GM23338 (cell line): ENCODE results near the gene FMO2. TPM values are rescaled to one million over a fixed set of nuclear protein-coding genes. Genes with fewer than 3 reads are reported as not detected.
A peak's percentile ranks its signal among the peaks of the same experiment; 100 is the strongest.

ENCODE experiments used
- ATAC-seq: fragments of 200-7000 bp; cut with Tn5 transposase; 3 replicates; pipeline ENCODE4 v1.9.1; 2020
- DNase-seq: peaks from one replicate; pipeline ENCODE4 v3.0.0-alpha.2; 2015; ENCODE audit warnings: low spot score
- H2AFZ ChIP-seq: fragments of 200-600 bp; sonication (generic); 2 replicates; pipeline ENCODE4 v1.8.0; 2016; ENCODE audit warnings: antibody characterized with exemption, mild to moderate bottlenecking, moderate library complexity
- H3F3A ChIP-seq: fragments of 200-600 bp; sonication (generic); replicated peaks from 2 replicates; pipeline ENCODE4 v1.8.0; 2017; ENCODE audit warnings: antibody characterized with exemption, mixed run types, low read depth
- H3K27ac ChIP-seq: fragments of 200-600 bp; sonication (generic); 2 replicates; pipeline ENCODE4 v1.6.1; 2016; ENCODE audit warnings: low read depth
- H3K27me3 ChIP-seq: fragments of 200-600 bp; sonication (generic); 2 replicates; pipeline ENCODE4 v1.8.0; 2016; ENCODE audit warnings: mild to moderate bottlenecking, mixed run types, moderate library complexity; ENCODE audit not compliant: insufficient read depth
- H3K36me3 ChIP-seq: fragments of 200-600 bp; sonication (generic); 2 replicates; pipeline ENCODE4 v1.8.0; 2016; ENCODE audit warnings: mild to moderate bottlenecking; ENCODE audit not compliant: insufficient read depth
- H3K4me1 ChIP-seq: fragments of 200-600 bp; sonication (generic); 2 replicates; pipeline ENCODE4 v1.8.0; 2016; ENCODE audit warnings: mild to moderate bottlenecking, moderate library complexity; ENCODE audit not compliant: insufficient read depth
- H3K4me2 ChIP-seq: fragments of 200-600 bp; sonication (generic); 2 replicates; pipeline ENCODE4 v1.7.1; 2017; ENCODE audit warnings: mixed run types
- H3K4me3 ChIP-seq: fragments of 200-600 bp; sonication (generic); 2 replicates; pipeline ENCODE4 v1.6.1; 2016; ENCODE audit warnings: mixed run types
- H3K79me2 ChIP-seq: fragments of 200-600 bp; sonication (generic); replicated peaks from 2 replicates; pipeline ENCODE4 v1.8.0; 2017; ENCODE audit warnings: mild to moderate bottlenecking; ENCODE audit not compliant: insufficient read depth
- H3K9me2 ChIP-seq: fragments of 200-600 bp; sonication (generic); 2 replicates; pipeline ENCODE4 v1.8.0; 2017; ENCODE audit not compliant: insufficient read depth
- H4K20me1 ChIP-seq: fragments of 200-600 bp; sonication (generic); replicated peaks from 2 replicates; pipeline ENCODE4 v1.8.0; 2017; ENCODE audit warnings: mild to moderate bottlenecking; ENCODE audit not compliant: insufficient read depth
- H3K27ac Mint-ChIP-seq: 2 replicates; pipeline ENCODE4 v1.8.0; 2020; ENCODE audit warnings: inconsistent platforms, mild to moderate bottlenecking, moderate library complexity, mixed read lengths
- H3K27me3 Mint-ChIP-seq: 3 replicates; pipeline ENCODE4 v1.8.0; 2022; ENCODE audit warnings: low read depth, mild to moderate bottlenecking, moderate library complexity, mixed read lengths, inconsistent platforms; ENCODE audit not compliant: insufficient read depth, poor library complexity
- H3K36me3 Mint-ChIP-seq: 3 replicates; pipeline ENCODE4 v1.8.0; 2021; ENCODE audit warnings: low read depth, mild to moderate bottlenecking, inconsistent platforms, moderate library complexity, mixed read lengths
- H3K4me1 Mint-ChIP-seq: 3 replicates; pipeline ENCODE4 v1.8.0; 2020; ENCODE audit warnings: mild to moderate bottlenecking, inconsistent platforms, mixed read lengths
- H3K4me3 Mint-ChIP-seq: 3 replicates; pipeline ENCODE4 v1.8.0; 2021; ENCODE audit warnings: moderate library complexity, mild to moderate bottlenecking, inconsistent platforms, mixed read lengths
- H3K9me3 Mint-ChIP-seq: 3 replicates; pipeline ENCODE4 v1.8.0; 2020; ENCODE audit warnings: moderate library complexity, mild to moderate bottlenecking, inconsistent platforms, mixed read lengths
- CREB1 ChIP-seq: fragments of 250-450 bp; sonication (Bioruptor Pico); IDR thresholded peaks from 2 replicates; pipeline ENCODE4 v1.5.0; 2020; ENCODE audit warnings: low read depth, mild to moderate bottlenecking, moderate library complexity
- CTCF ChIP-seq, 2 experiments: fragments of 200-600 bp in 1 of 2; sonication (generic) in 1 of 2; conservative IDR thresholded peaks; 2 replicates each; pipeline versions ENCODE4 v1.5.1 to v1.6.1; 2016 to 2017; ENCODE audit warnings: antibody characterized with exemption in 2 of 2, low read depth in 2 of 2, mild to moderate bottlenecking in 2 of 2, moderate library complexity in 1 of 2
- ETS1 ChIP-seq: IDR thresholded peaks from 2 replicates; pipeline ENCODE4 v1.6.1; 2016; ENCODE audit warnings: antibody characterized with exemption
- EZH2 ChIP-seq: fragments of 200-600 bp; sonication (generic); IDR thresholded peaks from one replicate; pipeline ENCODE4 v1.8.0; 2017; ENCODE audit warnings: antibody characterized with exemption, mild to moderate bottlenecking, low read depth; ENCODE audit not compliant: unreplicated experiment
- EZH2phosphoT487 ChIP-seq: fragments of 200-600 bp; sonication (generic); IDR thresholded peaks from one replicate; pipeline ENCODE4 v1.8.1; 2018; ENCODE audit warnings: antibody characterized with exemption; ENCODE audit not compliant: unreplicated experiment
- JUNB ChIP-seq: IDR thresholded peaks from one replicate; pipeline ENCODE4 v1.6.1; 2016; ENCODE audit warnings: antibody characterized with exemption; ENCODE audit not compliant: unreplicated experiment
- NANOG ChIP-seq: IDR thresholded peaks from 2 replicates; pipeline ENCODE4 v1.6.1; 2016; ENCODE audit warnings: antibody characterized with exemption, borderline replicate concordance
- POLR2AphosphoS5 ChIP-seq: IDR thresholded peaks from 2 replicates; pipeline ENCODE4 v1.6.1; 2016; ENCODE audit warnings: antibody characterized with exemption, low read depth
- REST ChIP-seq: IDR thresholded peaks from one replicate; pipeline ENCODE4 v1.6.1; 2018; ENCODE audit warnings: antibody characterized with exemption; ENCODE audit not compliant: unreplicated experiment
- STAT1 ChIP-seq: IDR thresholded peaks from one replicate; pipeline ENCODE4 v1.6.1; 2016; ENCODE audit warnings: antibody characterized with exemption; ENCODE audit not compliant: unreplicated experiment
- ZNF114 ChIP-seq: fragments of 250-450 bp; sonication (Bioruptor Pico); IDR thresholded peaks from 2 replicates; pipeline ENCODE4 v1.5.0; 2020; ENCODE audit warnings: mild to moderate bottlenecking, moderate library complexity
- ZNF331 ChIP-seq: fragments of 250-450 bp; sonication (Bioruptor Pico); IDR thresholded peaks from 2 replicates; pipeline ENCODE4 v1.5.0; 2020; ENCODE audit warnings: low read depth, mild to moderate bottlenecking, moderate library complexity
- ZNF462 ChIP-seq: fragments of 250-450 bp; sonication (Bioruptor Pico); IDR thresholded peaks from 2 replicates; pipeline ENCODE4 v1.5.0; 2020; ENCODE audit warnings: mild to moderate bottlenecking, moderate library complexity
- polyA plus RNA-seq: library from polyadenylated mRNA; unstranded; fragments of >200 nt; fragmentation: Nextera tagmentation; extraction: Ambion mirVana; gene quantifications from 2 replicates; pipeline ENCODE4 v1.2.1, GENCODE V29; 2016
- total RNA-seq: library from RNA; depleted of rRNA; stranded (reverse); fragments of >200 nt; shearing (Covaris generic); gene quantifications from 2 replicates; pipeline ENCODE4 v1.2.3, GENCODE V29; 2014

The FMO2 gene
- total and polyA plus RNA-seq, 2 experiments from 2014 or later: 0.31 TPM; not detected in 1

GRCh38 chr1:171150156-171150555 is 34.9 kb upstream of the FMO2 start:
- Mint-ChIP-seq H3K4me3 (no peak overlapping the region), H3K27me3 (peaks cover 2% of the 10 kb centered on the region), H3K36me3 (no peaks in the 10 kb centered on the region), H3K27ac (peak overlapping the region; percentile 1; the same call in 1 of the 2 replicates), H3K9me3 (no peaks in the 10 kb centered on the region), H3K4me1 (peaks cover 9% of the 10 kb centered on the region; the same call in 2 of the 3 replicates)
- TF ChIP-seq ZNF331 (CRISPR knock-in tag): no peak
- no peak for TF ChIP-seq ETS1
- TF ChIP-seq JUNB: no peak
- no peak for TF ChIP-seq POLR2AphosphoS5
- TF ChIP-seq NANOG: no peak
- TF ChIP-seq REST: no peak
- no peak for TF ChIP-seq EZH2
- no peak for TF ChIP-seq ZNF462
- no peak for TF ChIP-seq EZH2phosphoT487
- no peak for TF ChIP-seq STAT1
- no peak for TF ChIP-seq CREB1 (CRISPR knock-in tag)
- TF ChIP-seq CTCF (conservative IDR thresholded peaks at IDR 0.05; ENCODE audit: low read depth in 2 of 2): no peak
- TF ChIP-seq ZNF114 (CRISPR knock-in tag): no peak
- Histone ChIP-seq H3K27me3 (no peaks in the 10 kb centered on the region), H3K36me3 (no peaks in the 10 kb centered on the region), H4K20me1 (no peaks in the 10 kb centered on the region), H3K9me2 (no peaks in the 10 kb centered on the region), H3K27ac (no peak overlapping the region), H3K4me2 (no peak overlapping the region), H3K4me1 (peaks cover 6% of the 10 kb centered on the region; the same call in 1 of the 2 replicates), H2AFZ (no peak overlapping the region), H3K4me3 (no peak overlapping the region), H3F3A (no peaks in the 10 kb centered on the region), H3K79me2 (no peaks in the 10 kb centered on the region)
- no peak for DNase-seq
- no peak for ATAC-seq
